H1 (cell line): ENCODE results near the gene GIPC2. TPM values are rescaled to one million over a fixed set of nuclear protein-coding genes. Genes with fewer than 3 reads are reported as not detected.

Experiments
- ATF3 ChIP-seq: IDR thresholded peaks from 2 replicates; pipeline ENCODE4 v1.6.1; 2011; ENCODE audit warnings: low read depth, mild to moderate bottlenecking, low read length; ENCODE audit not compliant: insufficient read depth
- EGR1 ChIP-seq: IDR thresholded peaks from 2 replicates; pipeline ENCODE4 v1.6.1; 2011; ENCODE audit warnings: low read depth, low read length, borderline replicate concordance
- EP300 ChIP-seq, 2 experiments: IDR thresholded peaks; 1 replicate in 1 of 2; 2 replicates in 1 of 2; pipeline ENCODE4 v1.6.1; 2011 to 2012; ENCODE audit warnings: low read depth in 2 of 2, low read length in 2 of 2, mild to moderate bottlenecking in 2 of 2, borderline replicate concordance in 1 of 2, inconsistent platforms in 1 of 2, moderate library complexity in 1 of 2
- JUN ChIP-seq: IDR thresholded peaks from 2 replicates; pipeline ENCODE4 v1.6.1; 2011; ENCODE audit warnings: low read depth, mild to moderate bottlenecking, improper control_type of control experiment, low read length
- KDM1A ChIP-seq: fragments of 200-600, 300-600 bp; sonication (generic); IDR thresholded peaks from 2 replicates; pipeline ENCODE4 v1.7.1; 2016; ENCODE audit warnings: mild to moderate bottlenecking, low read length, borderline replicate concordance
- USF2 ChIP-seq: IDR thresholded peaks from 2 replicates; pipeline ENCODE4 v1.6.1; 2011; ENCODE audit warnings: low read length, improper control_type of control experiment
- polyA plus RNA-seq, 7 experiments: library from polyadenylated mRNA; depleted of rRNA in 3 of 7; stranded (reverse) in 5 of 7; unstranded in 2 of 7; fragments of >200 nt in 5 of 7; fragments of 200-250 nt in 2 of 7; gene quantifications; 1 replicate in 5 of 7; 2 replicates in 1 of 7; 4 replicates in 1 of 7; pipeline versions ENCODE4 v1.2.1 to v1.2.3, GENCODE V29; 2011 to 2013; ENCODE audit warnings: missing spikeins in 2 of 7, mixed read lengths in 2 of 7
- total RNA-seq: library from RNA; stranded (reverse); fragmentation: NEBNext Ultra II Directional; extraction: Animal tissue kit (Norgen Biotek cat#: 25700); gene quantifications from 2 replicates; pipeline ENCODE4 v1.2.1, GENCODE V29; 2021

GIPC2 gene
- total and polyA plus RNA-seq, 2 of the 8 experiments (the other 6 are each of a cell fraction or from before 2014, with no cell fraction given), result 0.29 to 0.69 TPM

GRCh38 chr1:78068681-78069283 lies 23.0 kb downstream of the GIPC2 start (continued):
- TF ChIP-seq ATF3 (no peak), EP300 (IDR thresholded peaks at IDR 0.05; ENCODE audit: borderline replicate concordance in 1 of 2, low read depth in 2 of 2, low read length in 2 of 2) (no peak), KDM1A (no peak), EGR1 (no peak), USF2 (no peak), JUN (no peak)
